ENCODE data around the gene GSTK1.

DNA sequence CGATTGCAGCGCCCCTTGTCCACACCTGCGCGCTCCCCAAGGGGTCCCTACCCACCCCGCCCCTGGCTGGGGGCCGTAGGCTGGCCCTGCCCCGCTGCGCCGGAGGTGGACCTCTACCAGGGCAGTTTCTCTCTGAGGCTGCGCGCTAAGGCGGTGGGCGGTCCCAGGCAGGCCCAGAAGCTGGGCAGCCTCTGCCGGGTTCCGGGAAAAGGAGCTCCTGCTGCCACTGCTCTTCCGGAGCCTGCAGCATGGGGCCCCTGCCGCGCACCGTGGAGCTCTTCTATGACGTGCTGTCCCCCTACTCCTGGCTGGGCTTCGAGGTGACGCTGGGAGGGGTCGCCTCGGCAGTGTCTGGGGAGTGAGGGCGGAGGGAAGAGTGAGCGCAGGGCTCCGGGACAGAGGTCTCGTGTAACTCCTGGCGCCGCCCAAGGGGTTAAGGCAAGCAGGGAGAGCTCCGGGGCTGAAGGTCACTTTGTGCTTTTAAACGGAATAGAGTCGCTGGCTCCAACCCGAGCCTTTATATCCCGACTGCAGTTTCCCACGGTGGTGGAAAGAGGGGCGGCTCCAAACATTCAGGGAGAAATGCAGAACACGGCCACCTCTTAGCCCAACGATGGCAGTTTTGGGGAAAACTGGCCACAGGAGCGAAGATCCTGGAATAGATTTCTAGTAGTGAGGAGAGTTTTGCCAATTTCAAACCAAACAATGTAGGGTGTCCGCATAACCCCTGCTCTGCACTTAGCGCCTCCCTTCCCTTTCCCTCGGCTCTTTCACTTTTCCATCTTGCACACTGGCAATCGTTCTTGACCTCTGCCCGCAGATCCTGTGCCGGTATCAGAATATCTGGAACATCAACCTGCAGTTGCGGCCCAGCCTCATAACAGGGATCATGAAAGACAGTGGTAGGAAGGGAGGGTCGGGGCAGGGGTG is at the start of gene GSTK1:
- TF ChIP-seq POLR2AphosphoS5 (IDR thresholded peaks at IDR 0.05) = peak; percentile 64 to 74
- TF ChIP-seq POLR2A (IDR thresholded peaks at IDR 0.05) = peak in 3 of 4 donors; percentile 62 to 90 (median 87)
- TF ChIP-seq, protein P1, sequence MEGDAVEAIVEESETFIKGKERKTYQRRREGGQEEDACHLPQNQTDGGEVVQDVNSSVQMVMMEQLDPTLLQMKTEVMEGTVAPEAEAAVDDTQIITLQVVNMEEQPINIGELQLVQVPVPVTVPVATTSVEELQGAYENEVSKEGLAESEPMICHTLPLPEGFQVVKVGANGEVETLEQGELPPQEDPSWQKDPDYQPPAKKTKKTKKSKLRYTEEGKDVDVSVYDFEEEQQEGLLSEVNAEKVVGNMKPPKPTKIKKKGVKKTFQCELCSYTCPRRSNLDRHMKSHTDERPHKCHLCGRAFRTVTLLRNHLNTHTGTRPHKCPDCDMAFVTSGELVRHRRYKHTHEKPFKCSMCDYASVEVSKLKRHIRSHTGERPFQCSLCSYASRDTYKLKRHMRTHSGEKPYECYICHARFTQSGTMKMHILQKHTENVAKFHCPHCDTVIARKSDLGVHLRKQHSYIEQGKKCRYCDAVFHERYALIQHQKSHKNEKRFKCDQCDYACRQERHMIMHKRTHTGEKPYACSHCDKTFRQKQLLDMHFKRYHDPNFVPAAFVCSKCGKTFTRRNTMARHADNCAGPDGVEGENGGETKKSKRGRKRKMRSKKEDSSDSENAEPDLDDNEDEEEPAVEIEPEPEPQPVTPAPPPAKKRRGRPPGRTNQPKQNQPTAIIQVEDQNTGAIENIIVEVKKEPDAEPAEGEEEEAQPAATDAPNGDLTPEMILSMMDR (IDR thresholded peaks at IDR 0.05) = no peak
- TF ChIP-seq EP300 (IDR thresholded peaks at IDR 0.05) = no peak
